Keratinocyte (primary cell): ENCODE data around the gene CRACR2A. TPM values are rescaled to one million over a fixed set of nuclear protein-coding genes. Genes with fewer than 3 reads are reported as not detected.

Experiments
- DNase-seq: peaks from one replicate; pipeline ENCODE4 v3.0.0-alpha.2; 2011; ENCODE audit warnings: low read depth, missing footprints, low spot score
- FAIRE-seq: peaks from 2 replicates; lab custom pipeline; 2011; peaks lifted over from hg19 to GRCh38; lab: Jason Lieb, UNC
- H2AFZ ChIP-seq: 2 replicates; pipeline ENCODE4 v1.6.0; 2012; ENCODE audit warnings: low read length, control low read depth, inconsistent platforms; ENCODE audit not compliant: control insufficient read depth
- H3K27ac ChIP-seq: 2 replicates; pipeline ENCODE4 v1.5.1; 2011; ENCODE audit warnings: low read length; ENCODE audit not compliant: control insufficient read depth, insufficient read depth
- H3K27me3 ChIP-seq: 3 replicates; pipeline ENCODE4 v1.6.0; 2011; ENCODE audit warnings: low read length; ENCODE audit not compliant: control insufficient read depth, insufficient read depth; ENCODE audit errors: extremely low read depth
- H3K36me3 ChIP-seq, 2 experiments: 2 replicates in 1 of 2; 3 replicates in 1 of 2; pipeline ENCODE4 v1.5.1; 2011; ENCODE audit warnings: low read length in 2 of 2, mild to moderate bottlenecking in 1 of 2; ENCODE audit not compliant: control insufficient read depth in 2 of 2, insufficient read depth in 2 of 2; ENCODE audit errors: extremely low read depth in 1 of 2
- H3K4me1 ChIP-seq: 3 replicates; pipeline ENCODE4 v1.5.1; 2011; ENCODE audit warnings: low read length; ENCODE audit not compliant: control insufficient read depth, insufficient read depth; ENCODE audit errors: extremely low read depth
- H3K4me2 ChIP-seq: 3 replicates; pipeline ENCODE4 v1.6.0; 2011; ENCODE audit warnings: low read depth, low read length; ENCODE audit not compliant: control insufficient read depth, insufficient read depth; ENCODE audit errors: extremely low read depth
- H3K4me3 ChIP-seq, 3 experiments: fragments of 200-600 bp in 1 of 3; sonication (generic) in 1 of 3; 2 replicates in 2 of 3; 3 replicates in 1 of 3; pipeline ENCODE4 v1.5.1; 2011 to 2016; ENCODE audit warnings: low read length in 3 of 3, mild to moderate bottlenecking in 3 of 3, control low read depth in 2 of 3, inconsistent platforms in 1 of 3, low read depth in 1 of 3, mixed read lengths in 1 of 3, mixed run types in 1 of 3, moderate library complexity in 1 of 3; ENCODE audit not compliant: control insufficient read depth in 2 of 3, insufficient read depth in 2 of 3; ENCODE audit errors: extremely low read depth in 1 of 3
- H3K79me2 ChIP-seq: 2 replicates; pipeline ENCODE4 v1.6.0; 2012; ENCODE audit warnings: low read length; ENCODE audit not compliant: control insufficient read depth, insufficient read depth
- H3K9ac ChIP-seq: 3 replicates; pipeline ENCODE4 v1.6.0; 2011; ENCODE audit warnings: low read length; ENCODE audit not compliant: control insufficient read depth, insufficient read depth; ENCODE audit errors: extremely low read depth
- H3K9me1 ChIP-seq: 3 replicates; pipeline ENCODE4 v1.6.0; 2011; ENCODE audit warnings: low read length; ENCODE audit not compliant: control insufficient read depth, insufficient read depth; ENCODE audit errors: extremely low read depth
- H3K9me3 ChIP-seq: 2 replicates; pipeline ENCODE4 v1.5.1; 2012; ENCODE audit warnings: low read depth, low read length; ENCODE audit not compliant: control insufficient read depth
- H4K20me1 ChIP-seq: 3 replicates; pipeline ENCODE4 v1.6.0; 2011; ENCODE audit warnings: low read length; ENCODE audit not compliant: control insufficient read depth, insufficient read depth; ENCODE audit errors: extremely low read depth
- EZH2 ChIP-seq: IDR thresholded peaks from one replicate; pipeline ENCODE4 v1.6.1; 2012; ENCODE audit warnings: inconsistent platforms, mild to moderate bottlenecking, low read length, moderate library complexity
- dilution Hi-C: fragments of 300-500 bp; cut with MboI; formaldehyde crosslinking; loops from one replicate; pipeline ENCODE4 v1.7.0; 2020; ENCODE audit warnings: low sequenced_read_pairs; ENCODE audit not compliant: extremely low pct_ligation_motif_present
- polyA plus RNA-seq, 5 experiments: library from polyadenylated mRNA; depleted of rRNA in 3 of 5; stranded (reverse) in 3 of 5; stranded (forward) in 1 of 5; unstranded in 1 of 5; fragments of >200 nt; gene quantifications; 1 replicate in 1 of 5; 2 replicates in 3 of 5; 3 replicates in 1 of 5; pipeline versions ENCODE4 v1.2.1 to v1.2.3, GENCODE V29; 2011 to 2012; ENCODE audit warnings: missing spikeins in 2 of 5, low read depth in 1 of 5, low replicate concordance in 1 of 5
- TF ChIP-seq, protein P1 (sequence below), 3 experiments: IDR thresholded peaks in 1 of 3; conservative IDR thresholded peaks in 1 of 3; optimal IDR thresholded peaks in 1 of 3; 2 replicates in 2 of 3; 3 replicates in 1 of 3; pipeline versions ENCODE3 to v1.5.1; 2011; ENCODE audit warnings: low read length in 3 of 3, mild to moderate bottlenecking in 3 of 3, moderate library complexity in 2 of 3, control low read depth in 1 of 3, inconsistent platforms in 1 of 3; ENCODE audit not compliant: insufficient read depth in 2 of 3; ENCODE audit errors: extremely low read depth in 1 of 3

Gene CRACR2A
- polyA plus RNA-seq, 1 donor (not counting 4 experiments of a cell fraction or from before 2014, with no cell fraction given): 0.30 TPM

DNA sequence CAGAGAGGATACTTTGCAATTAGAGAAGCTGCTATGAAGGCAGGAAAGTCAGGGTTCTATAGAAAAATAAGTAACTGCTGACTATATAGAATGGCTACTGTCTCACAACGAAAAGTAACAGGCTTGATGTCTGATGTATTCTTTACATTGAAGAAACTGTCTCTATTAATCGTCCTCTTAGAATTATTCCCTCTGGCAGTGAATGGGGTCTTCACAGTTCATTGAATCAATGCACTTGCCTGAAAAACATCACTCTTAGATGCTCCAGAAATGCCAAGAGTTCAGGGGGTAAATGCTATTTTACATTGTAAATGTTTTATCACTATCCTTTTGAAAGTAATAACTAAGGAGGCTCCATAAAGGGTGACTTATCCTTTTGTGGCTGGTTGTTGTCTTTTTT lies 37.7 kb upstream of the CRACR2A start:
- no peaks in the 10 kb centered on the region for H3K9me3 ChIP-seq
- TF ChIP-seq, protein P1, sequence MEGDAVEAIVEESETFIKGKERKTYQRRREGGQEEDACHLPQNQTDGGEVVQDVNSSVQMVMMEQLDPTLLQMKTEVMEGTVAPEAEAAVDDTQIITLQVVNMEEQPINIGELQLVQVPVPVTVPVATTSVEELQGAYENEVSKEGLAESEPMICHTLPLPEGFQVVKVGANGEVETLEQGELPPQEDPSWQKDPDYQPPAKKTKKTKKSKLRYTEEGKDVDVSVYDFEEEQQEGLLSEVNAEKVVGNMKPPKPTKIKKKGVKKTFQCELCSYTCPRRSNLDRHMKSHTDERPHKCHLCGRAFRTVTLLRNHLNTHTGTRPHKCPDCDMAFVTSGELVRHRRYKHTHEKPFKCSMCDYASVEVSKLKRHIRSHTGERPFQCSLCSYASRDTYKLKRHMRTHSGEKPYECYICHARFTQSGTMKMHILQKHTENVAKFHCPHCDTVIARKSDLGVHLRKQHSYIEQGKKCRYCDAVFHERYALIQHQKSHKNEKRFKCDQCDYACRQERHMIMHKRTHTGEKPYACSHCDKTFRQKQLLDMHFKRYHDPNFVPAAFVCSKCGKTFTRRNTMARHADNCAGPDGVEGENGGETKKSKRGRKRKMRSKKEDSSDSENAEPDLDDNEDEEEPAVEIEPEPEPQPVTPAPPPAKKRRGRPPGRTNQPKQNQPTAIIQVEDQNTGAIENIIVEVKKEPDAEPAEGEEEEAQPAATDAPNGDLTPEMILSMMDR (optimal IDR thresholded peaks at IDR 0.05 in 1 of 3, IDR thresholded peaks at IDR 0.05 in 1 of 3, conservative IDR thresholded peaks at IDR 0.05 in 1 of 3; ENCODE audit: extremely low read depth in 1 of 3, insufficient read depth in 2 of 3, low read length in 3 of 3): no peak
- TF ChIP-seq EZH2: no peak
- dilution Hi-C loops: no loop called here
- no peaks in the 10 kb centered on the region for H3K79me2 ChIP-seq
- FAIRE-seq: no peak
- no peaks in the 10 kb centered on the region for H3K36me3 ChIP-seq
- no peak overlapping the region for H3K27ac ChIP-seq
- no peak for DNase-seq
- peaks cover 3% of the 10 kb centered on the region for H3K27me3 ChIP-seq
- no peak overlapping the region for H3K4me2 ChIP-seq
- no peak overlapping the region for H3K9ac ChIP-seq
- no peak overlapping the region for H3K4me3 ChIP-seq
- no peaks in the 10 kb centered on the region for H3K9me1 ChIP-seq
- no peaks in the 10 kb centered on the region for H4K20me1 ChIP-seq
- H2AFZ ChIP-seq: no peak overlapping the region
- H3K4me1 ChIP-seq: no peaks in the 10 kb centered on the region

DNA sequence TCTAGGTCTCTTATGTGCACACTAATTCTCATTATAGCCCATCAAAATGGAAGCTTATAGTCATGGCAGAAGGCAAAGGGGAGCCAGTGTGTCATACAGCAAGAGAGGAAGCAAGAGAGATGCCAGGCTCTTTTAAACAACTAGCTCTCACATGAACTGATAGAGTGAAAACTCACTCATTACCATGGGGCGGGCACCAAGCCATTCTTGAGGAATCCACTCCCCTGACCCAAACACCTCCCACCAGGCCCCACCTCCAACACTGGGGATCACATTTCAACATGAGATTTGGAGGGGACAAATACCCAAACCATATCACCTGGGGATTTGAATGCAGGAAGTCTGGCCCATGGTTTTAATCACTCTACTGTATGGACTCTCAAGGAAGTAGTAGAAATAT lies 36.9 kb upstream of the CRACR2A start:
- no peak overlapping the region for H3K4me2 ChIP-seq
- no peak for DNase-seq
- no peaks in the 10 kb centered on the region for H3K79me2 ChIP-seq
- no peaks in the 10 kb centered on the region for H3K4me1 ChIP-seq
- FAIRE-seq: no peak
- H3K4me3 ChIP-seq: no peak overlapping the region
- H3K27ac ChIP-seq: no peak overlapping the region
- TF ChIP-seq, protein P1 (optimal IDR thresholded peaks at IDR 0.05 in 1 of 3, IDR thresholded peaks at IDR 0.05 in 1 of 3, conservative IDR thresholded peaks at IDR 0.05 in 1 of 3; ENCODE audit: extremely low read depth in 1 of 3, insufficient read depth in 2 of 3, low read length in 3 of 3): no peak
- no peak for TF ChIP-seq EZH2
- H3K9ac ChIP-seq: no peak overlapping the region
- H2AFZ ChIP-seq: no peak overlapping the region
- H4K20me1 ChIP-seq: no peaks in the 10 kb centered on the region
- H3K27me3 ChIP-seq: peaks cover 3% of the 10 kb centered on the region
- H3K36me3 ChIP-seq: no peaks in the 10 kb centered on the region
- H3K9me1 ChIP-seq: no peaks in the 10 kb centered on the region
- dilution Hi-C loops: no loop called here
- H3K9me3 ChIP-seq: no peaks in the 10 kb centered on the region
